CD4-positive, alpha-beta T cell (primary cell): ENCODE data around the gene GNAT1. TPM values are rescaled to one million over a fixed set of nuclear protein-coding genes. Genes with fewer than 3 reads are reported as not detected.
"Not testable (repeated sequence)": the region's sequence is repeated elsewhere in the genome, so short reads cannot be mapped to it uniquely, and the experiment has no call there.

ENCODE experiments used
- ATAC-seq: fragments of 200-7000 bp; cut with Tn5 transposase; one replicate; pipeline ENCODE4 v1.10.0; 2022; ENCODE audit warnings: mild to moderate bottlenecking; ENCODE audit not compliant: poor library complexity
- CTCF ChIA-PET: fragments of 350-600 bp; sonication (Branson Sonifier 250); formaldehyde crosslinking; loops from one replicate; lab custom pipeline; 2021; ENCODE audit warnings: antibody characterized with exemption, inconsistent platforms; lab: Charles Lee
- POLR2A ChIA-PET: fragments of 350-600 bp; sonication (Branson Sonifier 250); formaldehyde crosslinking; loops from one replicate; lab custom pipeline; 2021; ENCODE audit warnings: antibody characterized with exemption, inconsistent platforms; lab: Charles Lee
- DNase-seq, 14 experiments: peaks; one replicate each; pipeline ENCODE4 v3.0.0-alpha.2; 2013 to 2020; ENCODE audit warnings: mixed read lengths in 2 of 14
- H3K27ac ChIP-seq, 2 donors: one replicate each; pipeline versions ENCODE4 v1.5.1 to v1.7.0; 2013; ENCODE audit warnings: low read length in 2 of 2, low read depth in 1 of 2, mild to moderate bottlenecking in 1 of 2
- H3K27me3 ChIP-seq, 2 experiments: 1 replicate in 1 of 2; 2 replicates in 1 of 2; pipeline versions ENCODE4 v1.6.1 to v1.7.0; 2013; ENCODE audit warnings: low read length in 2 of 2, control low read depth in 1 of 2, mild to moderate bottlenecking in 1 of 2, moderate library complexity in 1 of 2; ENCODE audit not compliant: insufficient read depth in 2 of 2, control insufficient read depth in 1 of 2
- H3K36me3 ChIP-seq: one replicate; pipeline ENCODE4 v1.6.1; 2013; ENCODE audit warnings: low read length, control low read depth; ENCODE audit not compliant: insufficient read depth
- H3K4me1 ChIP-seq: one replicate; pipeline ENCODE4 v1.6.1; 2013; ENCODE audit warnings: low read length, control low read depth; ENCODE audit not compliant: insufficient read depth
- H3K4me3 ChIP-seq: one replicate; pipeline ENCODE4 v1.5.1; 2013; ENCODE audit warnings: mild to moderate bottlenecking, low read length, moderate library complexity
- H3K9me3 ChIP-seq, 2 experiments: 1 replicate in 1 of 2; 2 replicates in 1 of 2; pipeline versions ENCODE4 v1.6.1 to v1.7.0; 2013; ENCODE audit warnings: low read length in 2 of 2, mild to moderate bottlenecking in 2 of 2, control low read depth in 1 of 2, moderate library complexity in 1 of 2; ENCODE audit not compliant: control insufficient read depth in 1 of 2, insufficient read depth in 1 of 2
- H3K27ac Mint-ChIP-seq: one replicate; pipeline ENCODE4 v1.8.0; 2020; ENCODE audit warnings: mixed read lengths
- H3K27me3 Mint-ChIP-seq: one replicate; pipeline ENCODE4 v1.8.0; 2021; ENCODE audit warnings: mixed read lengths
- H3K36me3 Mint-ChIP-seq: one replicate; pipeline ENCODE4 v1.8.0; 2021; ENCODE audit warnings: low read depth, mixed read lengths
- H3K4me1 Mint-ChIP-seq: one replicate; pipeline ENCODE4 v1.8.0; 2021; ENCODE audit warnings: low read depth, mixed read lengths
- H3K4me3 Mint-ChIP-seq: one replicate; pipeline ENCODE4 v1.8.0; 2020; ENCODE audit warnings: mild to moderate bottlenecking, mixed read lengths
- H3K9me3 Mint-ChIP-seq: one replicate; pipeline ENCODE4 v1.8.0; 2020; ENCODE audit warnings: mixed read lengths
- intact Hi-C, 2 experiments: fragments of 100-400 bp; cut with DNase I in 1 of 2; cut with micrococcal nuclease in 1 of 2; formaldehyde crosslinking; loops; one replicate each; pipeline versions ENCODE4 v1.15.1 to v1.9.0; 2023 to 2025; cut with DNase I, micrococcal nuclease
- total RNA-seq, 174 experiments: library from RNA in 2 of 174; stranded (reverse) in 2 of 174; gene quantifications; one replicate each; pipeline ENCODE4 v1.2.3 and lab custom pipeline; 2021 to 2026
- TF ChIP-seq, protein P1 (sequence below): fragments of 200-600 bp; IDR thresholded peaks from one replicate; pipeline ENCODE4 v1.8.0; 2022; ENCODE audit warnings: antibody characterized with exemption, mild to moderate bottlenecking

GNAT1 gene
- total RNA-seq, 2 experiments from 2014 or later: 0.11 to 0.28 TPM

DNA sequence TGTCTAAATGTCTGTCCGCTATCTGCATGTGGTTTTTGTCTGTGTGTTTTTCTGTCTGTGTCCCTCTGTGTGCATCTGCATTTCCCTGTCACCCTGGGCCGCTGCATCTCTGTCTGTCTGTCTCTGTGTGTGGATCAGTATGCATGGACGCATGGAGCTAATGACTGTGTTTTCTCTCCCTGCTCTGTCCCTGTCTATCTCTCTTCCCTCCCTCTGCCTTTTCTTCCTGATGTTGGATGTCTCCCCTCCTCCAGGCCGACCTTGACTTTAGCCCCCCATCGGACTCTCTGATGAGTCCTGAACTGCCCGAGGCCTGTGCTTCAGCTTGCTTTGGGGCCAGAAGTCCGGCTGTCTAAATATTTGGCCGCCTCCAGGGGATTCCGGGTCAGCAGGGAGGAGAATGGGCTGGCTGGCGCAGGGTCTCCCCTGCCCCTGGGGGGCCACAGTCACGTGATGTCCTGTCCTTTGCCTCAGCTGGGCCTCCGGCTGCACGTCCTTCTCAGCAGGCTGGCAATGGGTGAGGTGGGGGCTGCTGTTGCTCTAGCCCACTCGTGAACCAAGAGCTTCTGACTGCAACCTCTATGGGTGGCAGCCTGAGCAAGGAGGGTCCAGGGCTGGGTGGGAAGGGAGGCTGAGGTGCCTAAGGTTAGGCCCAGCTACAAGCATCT lies 17.4 kb downstream of the GNAT1 start:
- Mint-ChIP-seq H3K9me3 (no peaks in the 10 kb centered on the region), H3K36me3 (no peaks in the 10 kb centered on the region), H3K27ac (no peak overlapping the region), H3K4me1 (no peaks in the 10 kb centered on the region), H3K4me3 (no peak overlapping the region), H3K27me3 (peaks cover 28% of the 10 kb centered on the region)
- Histone ChIP-seq H3K27ac (no peak overlapping the region), H3K9me3 (peaks cover 0 to 9% of the 10 kb centered on the region in 2 experiments), H3K27me3 (peaks cover 27 to 37% of the 10 kb centered on the region in 2 experiments), H3K4me3 (no peak overlapping the region), H3K4me1 (peaks cover 21% of the 10 kb centered on the region), H3K36me3 (no peaks in the 10 kb centered on the region)
- no peak for ATAC-seq
- intact Hi-C loops: no loop called here
- TF ChIP-seq, protein P1, sequence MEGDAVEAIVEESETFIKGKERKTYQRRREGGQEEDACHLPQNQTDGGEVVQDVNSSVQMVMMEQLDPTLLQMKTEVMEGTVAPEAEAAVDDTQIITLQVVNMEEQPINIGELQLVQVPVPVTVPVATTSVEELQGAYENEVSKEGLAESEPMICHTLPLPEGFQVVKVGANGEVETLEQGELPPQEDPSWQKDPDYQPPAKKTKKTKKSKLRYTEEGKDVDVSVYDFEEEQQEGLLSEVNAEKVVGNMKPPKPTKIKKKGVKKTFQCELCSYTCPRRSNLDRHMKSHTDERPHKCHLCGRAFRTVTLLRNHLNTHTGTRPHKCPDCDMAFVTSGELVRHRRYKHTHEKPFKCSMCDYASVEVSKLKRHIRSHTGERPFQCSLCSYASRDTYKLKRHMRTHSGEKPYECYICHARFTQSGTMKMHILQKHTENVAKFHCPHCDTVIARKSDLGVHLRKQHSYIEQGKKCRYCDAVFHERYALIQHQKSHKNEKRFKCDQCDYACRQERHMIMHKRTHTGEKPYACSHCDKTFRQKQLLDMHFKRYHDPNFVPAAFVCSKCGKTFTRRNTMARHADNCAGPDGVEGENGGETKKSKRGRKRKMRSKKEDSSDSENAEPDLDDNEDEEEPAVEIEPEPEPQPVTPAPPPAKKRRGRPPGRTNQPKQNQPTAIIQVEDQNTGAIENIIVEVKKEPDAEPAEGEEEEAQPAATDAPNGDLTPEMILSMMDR: no peak
- CTCF ChIA-PET: interaction anchor here (1.3 to 1.4 kb wide), 2 partner anchors 14 to 17 kb away, joined by 4 to 5 read pairs; no protein-coding TSS in a partner anchor
- no peak for DNase-seq
- POLR2A ChIA-PET: interaction anchor here (1.0 kb wide), 1 partner anchor 38 kb away, joined by 3 read pairs; no protein-coding TSS in a partner anchor

DNA sequence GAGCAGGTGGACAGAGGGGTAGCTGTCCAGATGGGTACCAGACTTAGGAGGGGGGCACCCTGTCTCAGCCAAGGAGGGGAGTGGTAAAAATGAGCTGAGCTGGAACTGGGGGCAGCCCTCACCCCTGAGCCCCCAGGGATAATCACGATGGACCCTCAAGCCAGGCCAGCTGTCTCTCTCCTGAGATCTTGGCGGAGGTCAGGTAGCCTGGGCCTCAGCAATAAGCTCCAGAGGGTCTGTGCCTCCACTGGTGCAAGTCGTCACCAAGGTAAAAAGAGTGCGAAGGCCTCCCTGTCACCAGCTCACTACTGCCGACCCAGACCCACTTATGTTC lies 18.7 kb downstream of the GNAT1 start:
- ATAC-seq (no peak), DNase-seq (no peak)
- Histone ChIP-seq H3K36me3 (no peaks in the 10 kb centered on the region), H3K9me3 (peaks cover 0 to 9% of the 10 kb centered on the region in 2 experiments), H3K27me3 (peaks cover 16 to 25% of the 10 kb centered on the region in 2 experiments), H3K4me3 (no peak overlapping the region), H3K4me1 (peaks cover 12% of the 10 kb centered on the region), H3K27ac (no peak overlapping the region)
- intact Hi-C loops: no loop called here
- Mint-ChIP-seq H3K4me1 (no peaks in the 10 kb centered on the region), H3K9me3 (no peaks in the 10 kb centered on the region), H3K27me3 (peaks cover 17% of the 10 kb centered on the region), H3K36me3 (no peaks in the 10 kb centered on the region), H3K27ac (no peak overlapping the region), H3K4me3 (no peak overlapping the region)
- ChIA-PET CTCF (interaction anchor here (1.2 to 1.4 kb wide), 2 partner anchors 16 kb away, joined by 3 to 5 read pairs; no protein-coding TSS in a partner anchor), POLR2A (interaction anchor here (1.2 kb wide), 1 partner anchor 18 kb away, joined by 3 read pairs; no protein-coding TSS in a partner anchor)
- TF ChIP-seq, protein P1: no peak

DNA sequence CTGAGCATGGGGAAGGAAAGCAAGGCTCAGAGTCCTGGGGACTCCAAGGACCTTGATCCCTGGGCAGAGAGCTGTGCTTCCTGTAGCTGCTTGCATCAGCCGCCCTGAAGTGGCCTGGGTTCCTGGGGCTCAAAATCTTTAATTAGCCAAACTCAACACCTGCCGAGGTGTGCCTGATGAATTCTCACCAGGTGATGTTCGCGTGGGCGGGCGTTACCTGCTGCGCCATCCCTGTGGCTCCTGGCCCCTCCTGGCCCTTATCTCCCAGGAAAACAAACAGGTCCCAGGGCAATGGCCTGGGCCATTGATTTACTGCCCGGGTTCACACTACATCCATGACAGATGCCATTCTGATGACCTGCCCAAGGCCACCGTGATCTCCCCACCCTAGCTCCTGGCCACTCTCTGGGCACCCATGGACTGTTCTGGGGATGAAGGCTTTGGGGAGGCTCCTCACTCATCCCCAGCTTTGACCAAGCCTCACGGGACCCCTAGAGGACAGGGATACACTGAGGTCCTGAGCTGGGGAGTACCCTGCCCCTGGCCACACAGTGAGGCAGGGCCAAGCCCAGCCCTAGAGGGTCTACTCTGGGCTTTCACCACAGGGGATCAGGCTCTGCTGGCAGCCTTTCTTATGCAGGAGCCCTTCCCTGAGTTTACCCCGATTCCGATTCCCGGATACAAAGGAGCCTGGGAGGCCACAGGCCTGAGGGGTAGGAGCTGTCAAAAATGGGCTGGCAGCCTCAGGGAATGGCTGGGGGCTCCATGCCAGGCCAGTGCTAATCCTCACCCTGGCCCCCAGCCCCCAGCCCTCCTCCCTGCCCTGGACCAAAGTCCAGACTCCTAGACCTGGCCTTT lies 19.3 kb downstream of the GNAT1 start:
- H3K9me3 Mint-ChIP-seq: no peaks in the 10 kb centered on the region
- no peak overlapping the region for H3K4me3 Mint-ChIP-seq
- TF ChIP-seq, protein P1: no peak
- Histone ChIP-seq H3K27ac (no peak overlapping the region), H3K9me3 (peaks cover 0 to 5% of the 10 kb centered on the region in 2 experiments), H3K27me3 (peaks cover 10 to 19% of the 10 kb centered on the region in 2 experiments), H3K4me3 (no peak overlapping the region), H3K36me3 (no peaks in the 10 kb centered on the region), H3K4me1 (peaks cover 6% of the 10 kb centered on the region)
- CTCF ChIA-PET: interaction anchor here (1.2 kb wide), 1 partner anchor 15 kb away, joined by 3 read pairs; no protein-coding TSS in a partner anchor
- peaks cover 17% of the 10 kb centered on the region for H3K27me3 Mint-ChIP-seq
- H3K36me3 Mint-ChIP-seq: no peaks in the 10 kb centered on the region
- no peak for ATAC-seq
- no peak overlapping the region for H3K27ac Mint-ChIP-seq
- DNase-seq: no peak
- POLR2A ChIA-PET: interaction anchor here (1.2 kb wide), 1 partner anchor 19 kb away, joined by 3 read pairs; no protein-coding TSS in a partner anchor
- intact Hi-C loops: no loop called here
- H3K4me1 Mint-ChIP-seq: no peaks in the 10 kb centered on the region

DNA sequence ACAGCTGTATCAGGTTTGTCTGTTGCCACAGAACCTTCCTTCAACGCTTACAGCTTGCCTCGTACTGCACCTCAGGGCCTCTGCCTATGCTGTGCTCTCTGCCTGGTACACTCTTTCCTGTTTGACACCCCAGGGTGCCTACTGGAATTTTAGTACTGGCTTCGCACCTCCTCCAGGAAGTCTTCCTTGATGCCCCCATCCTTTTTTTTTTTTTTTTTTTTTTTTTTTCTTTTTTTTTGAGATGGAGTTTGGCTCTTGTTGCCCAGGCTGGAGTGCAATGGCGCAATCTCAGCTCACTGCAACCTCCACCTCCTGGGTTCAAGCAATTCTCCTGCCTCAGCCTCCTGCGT lies 19.9 kb downstream of the GNAT1 start:
- H3K9me3 ChIP-seq, H3K9me3 Mint-ChIP-seq, H3K27ac ChIP-seq, H3K36me3 Mint-ChIP-seq, H3K4me1 Mint-ChIP-seq, H3K27ac Mint-ChIP-seq, DNase-seq, H3K4me1 ChIP-seq, POLR2A ChIA-PET, H3K4me3 ChIP-seq, intact Hi-C loops, ATAC-seq, H3K36me3 ChIP-seq, H3K4me3 Mint-ChIP-seq: not testable (repeated sequence)
- peaks cover 6 to 13% of the 10 kb centered on the region in 2 experiments for H3K27me3 ChIP-seq
- CTCF ChIA-PET: interaction anchor here (1.2 kb wide), 1 partner anchor 14 kb away, joined by 3 read pairs; no protein-coding TSS in a partner anchor
- peaks cover 14% of the 10 kb centered on the region for H3K27me3 Mint-ChIP-seq
